Naive B cell (primary cell): ENCODE data around the gene RCC2. TPM values are rescaled to one million over a fixed set of nuclear protein-coding genes. Genes with fewer than 3 reads are reported as not detected.
A peak's percentile ranks its signal among the peaks of the same experiment; 100 is the strongest.
"Not testable (repeated sequence)": the region's sequence is repeated elsewhere in the genome, so short reads cannot be mapped to it uniquely, and the experiment has no call there.

Experiments
- ATAC-seq, 2 donors: fragments of 150-1000 bp; cut with Tn5 transposase; 2 replicates each; pipeline ENCODE4 v1.10.0; 2021; ENCODE audit warnings: low read depth in 2 of 2, mild to moderate bottlenecking in 2 of 2, moderate library complexity in 2 of 2
- DNase-seq: peaks from one replicate; pipeline ENCODE4 v3.0.0; 2022
- H3K27ac Mint-ChIP-seq, 6 donors: one replicate each; pipeline ENCODE4 v1.8.0; 2020 to 2022; ENCODE audit warnings: mild to moderate bottlenecking in 6 of 6, mixed read lengths in 6 of 6, moderate library complexity in 5 of 6, inconsistent platforms in 2 of 6
- H3K27me3 Mint-ChIP-seq, 3 donors: one replicate each; pipeline ENCODE4 v1.8.0; 2021 to 2022; ENCODE audit warnings: mixed read lengths in 3 of 3, mild to moderate bottlenecking in 1 of 3
- H3K36me3 Mint-ChIP-seq, 2 donors: one replicate each; pipeline ENCODE4 v1.8.0; 2020 to 2022; ENCODE audit warnings: mixed read lengths in 2 of 2, inconsistent platforms in 1 of 2, mild to moderate bottlenecking in 1 of 2
- H3K4me1 Mint-ChIP-seq, 3 donors: one replicate each; pipeline ENCODE4 v1.8.0; 2020 to 2022; ENCODE audit warnings: mixed read lengths in 3 of 3, inconsistent platforms in 1 of 3, mild to moderate bottlenecking in 1 of 3, moderate library complexity in 1 of 3
- H3K4me3 Mint-ChIP-seq, 8 donors: one replicate each; pipeline ENCODE4 v1.8.0; 2020 to 2022; ENCODE audit warnings: mild to moderate bottlenecking in 8 of 8, mixed read lengths in 8 of 8, moderate library complexity in 8 of 8, inconsistent platforms in 2 of 8
- H3K9me3 Mint-ChIP-seq, 7 donors: one replicate each; pipeline ENCODE4 v1.8.0; 2020 to 2022; ENCODE audit warnings: mixed read lengths in 7 of 7, mild to moderate bottlenecking in 5 of 7, inconsistent platforms in 2 of 7, moderate library complexity in 1 of 7
- polyA plus RNA-seq, 6 donors: library from polyadenylated mRNA; unstranded; fragments of 300-500 nt; fragmentation: Illumina TruSeq; gene quantifications; one replicate each; pipeline ENCODE4 v1.2.3, GENCODE V29; 2021; ENCODE audit warnings: low read depth in 6 of 6

Gene RCC2
- 10 to 100 TPM; 15.3 to 43.0 (median 24.2) TPM for polyA plus RNA-seq

DNA sequence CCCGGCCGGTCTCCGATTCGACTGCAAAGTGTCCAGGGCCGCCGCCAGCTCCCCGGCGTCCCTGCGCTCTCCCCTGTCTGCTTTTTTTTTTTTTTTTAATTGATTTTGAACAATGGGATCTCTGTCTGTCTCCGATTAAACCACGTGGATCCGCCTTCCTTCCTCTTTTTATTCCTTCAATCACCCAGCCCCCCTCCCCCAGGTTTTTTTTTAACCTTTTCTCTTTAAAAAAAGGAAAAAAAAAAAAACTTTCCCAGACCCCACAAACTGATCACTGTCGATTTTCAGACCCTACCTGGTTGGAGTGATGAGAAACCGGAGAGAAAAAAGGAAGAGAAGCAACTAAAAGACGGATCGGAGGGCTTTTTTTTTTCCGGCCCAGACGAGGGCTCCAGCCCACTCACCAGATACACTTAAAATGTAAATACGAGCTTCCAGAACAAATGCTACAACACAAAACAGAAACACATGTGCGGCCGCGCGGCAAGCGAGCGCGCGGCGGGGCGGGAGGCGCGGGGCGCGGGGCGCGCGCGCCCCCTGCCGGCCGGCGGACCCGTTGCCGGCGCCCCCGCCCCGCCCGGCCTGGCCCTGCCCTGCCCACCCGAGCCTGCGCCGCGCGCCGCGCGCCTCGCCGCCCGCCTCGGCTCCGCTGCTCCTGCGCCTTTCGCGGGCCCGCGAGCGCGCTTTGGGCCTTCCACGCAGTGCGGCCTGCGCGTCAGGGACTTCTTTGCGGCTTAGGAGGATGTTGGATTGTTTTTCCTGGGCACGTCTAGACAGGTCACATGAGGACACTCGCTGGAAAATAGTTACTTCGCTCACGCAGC, at the start of gene RCC2:
TSS of gene RCC2 (minus strand) at position 428 of the 824 bp plus-strand sequence. CDS start 1,163 bp downstream, outside the sequence.
- H3K36me3 Mint-ChIP-seq: no peaks in the 10 kb centered on the region
- DNase-seq (peak; percentile 69), ATAC-seq (peak; percentile 78)
- H3K4me3 Mint-ChIP-seq: peak within 1 kb of the TSS; percentile 96 to 100 (median 99)
- H3K27me3 Mint-ChIP-seq: peaks cover 8 to 13% (median 9%) of the 10 kb centered on the region in 3 donors
- peak within 1 kb of the TSS; percentile 98 to 99 (median 99) for H3K27ac Mint-ChIP-seq
- peaks cover 11 to 35% (median 15%) of the 10 kb centered on the region in 3 donors for H3K4me1 Mint-ChIP-seq
- H3K9me3 Mint-ChIP-seq: no peaks in the 10 kb centered on the region

DNA sequence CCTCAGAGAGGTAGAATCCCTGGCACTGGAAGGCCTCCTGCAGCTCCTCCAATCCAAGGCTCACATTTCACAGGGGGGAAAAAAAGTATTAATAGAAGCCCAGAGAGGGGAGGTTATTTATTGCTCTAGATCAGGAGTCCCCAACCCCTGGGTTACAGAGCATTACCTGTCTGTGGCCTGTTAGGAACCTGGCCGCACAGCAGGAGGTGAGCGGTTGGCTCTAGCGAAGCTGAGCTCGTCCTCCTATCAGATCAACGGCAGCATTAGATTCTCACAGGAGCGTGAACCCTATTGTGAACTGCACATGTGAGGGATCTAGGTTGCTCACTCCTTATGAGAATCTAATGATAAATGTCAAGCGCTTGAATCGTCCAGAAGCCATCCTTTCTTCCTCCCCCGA, 46.8 kb upstream of the RCC2 start:
- no peaks in the 10 kb centered on the region for H3K36me3 Mint-ChIP-seq
- H3K27ac Mint-ChIP-seq: peak overlapping the region in 1 of 6 donors; percentile 47
- H3K4me1 Mint-ChIP-seq: peaks cover 0 to 4% (median 0%) of the 10 kb centered on the region in 3 donors
- ATAC-seq: no peak
- H3K4me3 Mint-ChIP-seq: no peak overlapping the region
- no peak for DNase-seq
- H3K27me3 Mint-ChIP-seq: peaks cover 12 to 32% (median 16%) of the 10 kb centered on the region in 3 donors
- no peaks in the 10 kb centered on the region for H3K9me3 Mint-ChIP-seq

DNA sequence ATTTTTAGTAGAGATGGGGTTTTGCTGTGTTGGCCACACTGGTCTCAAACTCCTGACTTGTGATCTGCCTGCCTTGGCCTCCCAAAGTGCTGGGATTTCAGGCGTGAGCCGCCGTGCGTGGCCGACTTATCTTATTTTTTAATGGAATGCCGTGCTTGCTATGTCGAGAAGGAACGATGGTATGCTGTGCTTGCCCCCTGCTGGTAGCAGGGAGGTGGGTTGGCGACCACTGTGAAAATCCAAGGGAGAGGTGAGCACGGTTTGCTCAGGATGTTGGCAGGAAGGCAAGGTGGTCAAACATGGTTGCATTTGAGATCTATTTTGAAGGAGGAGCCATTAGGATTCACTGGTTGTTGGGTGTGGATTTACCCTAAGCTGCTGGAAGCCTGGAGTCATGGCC, 45.8 kb upstream of the RCC2 start:
- Mint-ChIP-seq H3K4me3 (peak overlapping the region in 1 of 8 donors; percentile 41), H3K27ac (peak overlapping the region in 1 of 6 donors; percentile 67)
- DNase-seq: no peak

DNA sequence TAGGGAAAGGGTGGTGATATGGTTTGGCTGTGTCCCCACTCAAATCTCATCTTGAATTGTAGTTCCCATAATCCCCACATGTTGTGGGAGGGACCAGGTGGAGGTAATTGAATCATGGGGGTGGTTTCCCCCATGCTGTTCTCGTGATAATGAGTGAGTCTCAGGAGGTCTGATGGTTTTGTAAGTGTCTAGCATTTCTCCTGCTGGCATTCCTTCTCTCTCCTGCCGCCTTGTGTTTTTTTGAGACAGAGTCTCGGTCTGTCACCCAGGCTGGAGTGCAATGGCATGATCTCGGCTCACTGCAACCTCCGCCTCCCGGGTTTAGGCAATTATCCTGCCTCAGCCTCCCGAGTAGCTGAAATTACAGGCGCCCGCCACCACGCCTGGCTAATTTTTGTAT, 42.5 kb upstream of the RCC2 start:
- DNase-seq, H3K27ac Mint-ChIP-seq, H3K9me3 Mint-ChIP-seq, H3K4me1 Mint-ChIP-seq, H3K36me3 Mint-ChIP-seq, ATAC-seq: not testable (repeated sequence)
- Mint-ChIP-seq H3K4me3 (peak overlapping the region in 1 of 8 donors; percentile 5), H3K27me3 (peaks cover 5 to 26% (median 16%) of the 10 kb centered on the region in 3 donors)

More for the DNA sequence above, 45.8 kb upstream of the RCC2 start:
- no peak for ATAC-seq
- Mint-ChIP-seq H3K36me3 (no peaks in the 10 kb centered on the region), H3K27me3 (peaks cover 12 to 32% (median 16%) of the 10 kb centered on the region in 3 donors), H3K4me1 (peaks cover 0 to 4% (median 0%) of the 10 kb centered on the region in 3 donors), H3K9me3 (no peaks in the 10 kb centered on the region)

DNA sequence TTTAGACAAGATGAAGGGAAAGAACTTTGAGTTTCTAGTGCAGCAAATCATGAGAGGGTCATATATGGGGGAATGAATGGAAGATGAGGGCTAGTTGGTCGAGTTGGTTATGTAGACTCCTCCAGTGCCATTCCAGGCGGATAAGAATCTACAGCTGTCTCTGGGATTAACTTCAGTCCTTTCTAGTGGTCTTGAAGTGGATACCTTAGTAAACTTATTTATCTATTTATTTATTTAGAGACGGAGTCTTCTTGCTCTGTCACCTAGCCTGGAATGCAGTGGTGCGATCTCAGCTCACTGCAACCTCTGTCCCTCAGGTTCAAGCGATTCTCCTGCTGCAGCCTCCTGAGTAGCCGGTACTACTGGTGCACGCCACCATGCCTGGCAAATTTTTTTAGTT, 41.4 kb upstream of the RCC2 start:
- DNase-seq (no peak), ATAC-seq (no peak)
- Mint-ChIP-seq H3K4me3 (no peak overlapping the region), H3K27me3 (peaks cover 5 to 23% (median 16%) of the 10 kb centered on the region in 3 donors), H3K4me1 (peaks cover 0 to 4% (median 0%) of the 10 kb centered on the region in 3 donors), H3K9me3 (no peaks in the 10 kb centered on the region), H3K36me3 (no peaks in the 10 kb centered on the region), H3K27ac (no peak overlapping the region)

DNA sequence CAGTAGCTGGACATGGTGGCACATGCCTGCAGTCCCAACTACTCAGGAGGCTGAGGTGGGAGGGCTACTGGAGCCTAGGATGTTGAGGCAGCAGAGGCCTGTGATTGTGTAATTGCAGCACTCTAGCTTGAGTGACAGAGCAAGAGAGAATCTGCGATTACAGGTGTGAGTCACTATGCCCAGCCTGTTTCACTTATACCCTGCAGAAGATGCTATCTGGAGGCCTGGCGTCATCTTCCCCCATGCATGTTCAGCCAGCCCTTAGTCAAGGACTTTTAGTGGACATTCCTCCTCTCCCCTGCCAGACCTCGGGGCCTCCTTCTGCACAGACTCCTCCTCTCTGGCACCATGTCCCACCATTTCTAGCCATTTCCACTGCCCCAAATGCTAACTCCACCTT, 36.3 kb upstream of the RCC2 start:
- Mint-ChIP-seq H3K36me3 (no peaks in the 10 kb centered on the region), H3K4me3 (no peak overlapping the region), H3K4me1 (no peaks in the 10 kb centered on the region), H3K9me3 (no peaks in the 10 kb centered on the region), H3K27me3 (peaks cover 0 to 7% (median 0%) of the 10 kb centered on the region in 3 donors), H3K27ac (no peak overlapping the region)
- ATAC-seq: no peak
- no peak for DNase-seq

DNA sequence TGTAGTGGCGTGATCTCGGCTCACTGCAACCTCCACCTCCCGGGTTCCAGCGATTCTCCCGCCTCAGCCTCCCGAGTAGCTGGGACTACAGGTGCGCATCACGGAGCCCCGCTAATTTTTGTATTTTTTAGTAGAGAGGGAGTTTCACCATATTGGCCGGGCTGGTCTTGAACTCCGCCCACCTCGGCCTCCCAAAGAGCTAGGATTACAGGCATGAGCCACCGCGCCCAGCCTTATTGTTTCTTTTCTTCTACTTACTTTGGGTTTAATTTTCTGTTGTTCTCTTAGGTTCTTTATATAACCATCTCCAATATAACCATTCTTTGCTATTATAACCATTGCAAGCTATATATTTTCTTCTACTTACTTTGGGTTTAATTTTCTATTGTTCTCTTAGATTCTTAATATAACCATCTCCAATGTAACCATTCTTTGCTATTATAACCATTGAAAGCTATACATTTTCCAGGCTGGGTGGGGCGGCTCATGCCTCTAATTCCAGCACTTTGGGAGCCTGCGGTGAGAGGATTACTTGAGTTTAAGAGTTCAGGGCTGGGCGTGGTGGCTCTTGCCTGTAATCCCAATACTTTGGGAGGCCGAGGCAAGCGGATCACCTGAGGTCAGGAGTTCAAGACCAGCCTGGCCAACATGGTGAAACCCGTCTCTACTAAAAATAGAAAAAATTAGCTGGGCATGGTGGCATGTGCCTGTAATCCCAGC, 35.5 kb upstream of the RCC2 start:
- H3K9me3 Mint-ChIP-seq, ATAC-seq, H3K36me3 Mint-ChIP-seq, DNase-seq, H3K4me1 Mint-ChIP-seq, H3K27ac Mint-ChIP-seq, H3K27me3 Mint-ChIP-seq: not testable (repeated sequence)
- H3K4me3 Mint-ChIP-seq: peak overlapping the region in 1 of 8 donors; percentile 47

DNA sequence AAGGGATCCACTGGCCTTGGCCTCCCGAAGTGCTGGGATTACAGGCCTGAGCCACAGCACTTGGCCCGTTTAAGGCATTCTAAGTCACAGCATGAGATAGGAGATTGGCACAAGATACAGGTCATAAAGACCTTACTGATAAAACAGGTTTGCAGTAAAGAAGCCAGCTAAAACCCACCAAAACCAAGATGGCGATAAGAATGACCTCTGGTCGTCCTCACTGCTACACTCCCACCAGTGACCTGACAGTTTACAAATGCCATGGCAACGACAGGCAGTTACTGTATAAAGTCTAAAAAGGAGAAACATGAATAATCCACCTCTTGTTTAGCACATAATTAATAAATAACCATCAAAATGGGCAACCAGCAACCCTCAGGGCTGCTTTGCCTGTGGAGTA, 33.3 kb upstream of the RCC2 start:
- H3K4me3 Mint-ChIP-seq: no peak overlapping the region
- H3K36me3 Mint-ChIP-seq: no peaks in the 10 kb centered on the region
- no peaks in the 10 kb centered on the region for H3K9me3 Mint-ChIP-seq
- DNase-seq (no peak), ATAC-seq (no peak)
- no peak overlapping the region for H3K27ac Mint-ChIP-seq
- peaks cover 4 to 21% (median 5%) of the 10 kb centered on the region in 3 donors for H3K27me3 Mint-ChIP-seq
- no peaks in the 10 kb centered on the region for H3K4me1 Mint-ChIP-seq

DNA sequence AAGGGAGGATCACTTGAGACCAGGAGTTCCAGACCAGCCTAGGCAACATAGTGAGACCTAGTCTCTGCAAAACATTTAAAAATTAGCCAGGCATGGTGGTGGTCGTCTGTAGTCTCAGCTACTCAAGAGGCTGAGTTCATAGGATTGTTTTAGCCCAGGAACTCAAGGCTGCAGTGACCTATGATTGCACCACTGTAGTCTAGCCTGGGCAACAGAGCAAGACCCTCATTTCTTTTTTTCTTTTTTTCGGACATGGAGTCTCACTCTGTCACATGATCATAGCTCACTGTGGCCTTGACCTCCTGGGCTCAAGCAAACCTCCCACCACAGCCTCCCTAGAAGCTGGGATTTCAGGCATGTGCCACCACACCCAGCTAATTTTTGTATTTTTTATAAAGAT, 31.9 kb upstream of the RCC2 start:
- ATAC-seq (no peak), DNase-seq (no peak)
- Mint-ChIP-seq H3K4me3 (no peak overlapping the region), H3K27ac (no peak overlapping the region), H3K9me3 (no peaks in the 10 kb centered on the region), H3K4me1 (no peaks in the 10 kb centered on the region), H3K36me3 (no peaks in the 10 kb centered on the region), H3K27me3 (peaks cover 4 to 21% (median 5%) of the 10 kb centered on the region in 3 donors)

DNA sequence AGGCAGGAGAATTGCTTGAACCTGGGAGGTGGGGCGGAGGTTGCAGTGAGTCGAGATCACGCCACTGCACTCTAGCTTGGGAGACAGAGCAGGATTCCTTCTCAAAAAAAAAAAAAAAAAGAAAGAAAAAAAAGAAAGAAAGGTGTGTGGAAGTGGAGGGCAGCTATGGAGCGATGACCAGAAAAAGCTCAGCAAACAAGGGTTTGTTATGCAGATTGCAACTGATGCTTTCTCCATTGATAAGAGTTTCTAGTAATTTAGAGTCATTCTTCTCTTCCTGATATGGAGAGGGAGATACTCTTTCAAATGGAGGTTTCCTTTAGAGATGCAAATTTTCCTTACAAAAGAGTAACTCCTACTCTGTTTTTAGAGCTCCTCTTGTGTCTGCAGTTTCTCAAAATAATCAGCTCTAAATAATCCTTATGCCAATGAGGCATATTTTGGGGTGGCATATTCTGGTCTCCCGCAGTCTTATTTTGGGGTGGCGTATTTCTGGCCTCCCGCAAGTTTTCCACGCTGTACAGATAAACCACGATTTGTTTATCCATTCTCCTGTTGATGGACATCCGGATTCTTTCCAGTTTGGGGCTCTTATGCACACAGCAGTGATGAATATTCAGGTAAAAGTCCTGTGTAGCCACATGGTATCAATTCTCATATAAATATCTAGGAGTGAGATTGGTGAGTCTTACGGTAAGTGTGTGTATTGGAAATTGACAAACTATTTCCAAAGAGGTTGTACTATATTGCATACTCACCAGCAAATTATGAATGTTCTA, 30.7 kb upstream of the RCC2 start:
- H3K36me3 Mint-ChIP-seq: no peaks in the 10 kb centered on the region
- no peak overlapping the region for H3K4me3 Mint-ChIP-seq
- H3K27ac Mint-ChIP-seq: no peak overlapping the region
- no peaks in the 10 kb centered on the region for H3K4me1 Mint-ChIP-seq
- no peaks in the 10 kb centered on the region for H3K9me3 Mint-ChIP-seq
- no peak for ATAC-seq
- H3K27me3 Mint-ChIP-seq: peaks cover 4 to 13% (median 7%) of the 10 kb centered on the region in 3 donors
- DNase-seq: no peak

DNA sequence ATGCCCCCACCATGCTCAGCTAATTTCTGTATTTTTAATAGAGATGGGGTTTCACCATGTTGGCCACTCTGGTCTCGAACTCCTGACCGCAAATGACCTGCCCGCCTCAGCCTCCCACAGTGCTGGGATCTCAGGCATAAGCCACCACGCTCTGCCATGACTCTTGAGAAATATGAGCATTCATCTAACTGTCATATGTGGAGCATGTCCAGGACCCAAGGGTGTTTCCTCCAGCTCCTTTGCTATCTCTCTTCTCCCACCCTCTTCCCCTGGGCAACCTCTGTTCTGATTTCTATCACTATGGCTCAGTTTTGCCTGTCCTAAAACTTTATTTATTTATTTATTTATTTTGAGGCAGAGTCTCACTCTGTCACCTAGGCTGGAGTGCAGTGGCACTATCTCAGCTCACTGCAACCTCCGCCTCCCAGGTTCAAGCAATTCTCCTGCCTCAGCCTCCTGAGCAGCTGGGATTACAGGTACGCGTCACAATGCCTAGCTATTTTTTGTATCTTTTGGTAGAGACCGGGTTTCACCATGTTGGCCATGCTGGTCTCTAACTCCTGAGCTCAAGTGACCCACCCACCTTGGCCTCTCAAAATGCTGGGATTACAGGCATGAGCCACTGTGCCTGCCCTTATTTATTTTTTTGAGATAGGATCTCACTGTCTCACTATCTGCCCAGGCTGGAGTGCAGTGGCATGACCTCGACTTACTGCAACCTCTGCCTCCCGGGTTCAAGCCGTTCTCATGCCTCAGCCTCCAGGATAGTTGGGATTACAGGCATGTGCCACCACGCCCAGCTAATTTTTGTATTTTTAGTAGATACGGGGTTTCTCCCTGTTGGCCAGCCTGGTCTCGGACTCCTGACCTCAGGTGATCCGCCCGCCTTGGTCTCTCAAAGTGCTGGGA, 29.1 kb upstream of the RCC2 start:
- H3K36me3 Mint-ChIP-seq, H3K9me3 Mint-ChIP-seq, DNase-seq, ATAC-seq, H3K4me1 Mint-ChIP-seq: not testable (repeated sequence)
- Mint-ChIP-seq H3K27ac (peak overlapping the region in 1 of 6 donors; percentile 44), H3K27me3 (peaks cover 4 to 13% (median 10%) of the 10 kb centered on the region in 3 donors), H3K4me3 (peak overlapping the region in 1 of 8 donors; percentile 16)

DNA sequence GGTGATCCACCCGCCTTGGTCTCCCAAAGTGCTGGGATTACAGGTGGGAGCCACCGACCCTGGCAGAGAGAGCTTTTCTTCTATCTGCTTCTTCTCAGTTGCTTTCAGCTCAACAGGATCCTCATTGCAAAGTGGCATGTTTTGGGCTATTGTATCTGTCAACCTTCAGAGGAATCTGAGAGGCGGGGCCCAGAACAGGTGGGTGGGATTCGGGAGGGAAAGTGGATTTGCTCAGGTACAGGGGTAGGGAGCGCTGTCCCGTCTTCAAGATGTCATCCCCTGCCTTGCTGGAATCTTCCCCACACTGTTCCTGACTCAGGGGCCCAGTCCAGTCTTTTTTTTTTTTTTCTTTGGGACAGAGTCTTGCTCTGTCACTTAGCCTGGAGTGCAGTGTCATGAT, 26.9 kb upstream of the RCC2 start:
- Mint-ChIP-seq H3K9me3 (no peaks in the 10 kb centered on the region), H3K27me3 (peaks cover 4 to 13% (median 10%) of the 10 kb centered on the region in 3 donors), H3K4me3 (no peak overlapping the region), H3K27ac (no peak overlapping the region), H3K36me3 (no peaks in the 10 kb centered on the region), H3K4me1 (no peaks in the 10 kb centered on the region)
- no peak for ATAC-seq
- DNase-seq: no peak
